ENCODE results near the gene ZFP92. TPM values are rescaled to one million over a fixed set of nuclear protein-coding genes. Genes with fewer than 3 reads are reported as not detected.

The ZFP92 gene
- total and polyA plus RNA-seq, 10 donors = 0.26 to 3.4 (median 2.0) TPM

DNA sequence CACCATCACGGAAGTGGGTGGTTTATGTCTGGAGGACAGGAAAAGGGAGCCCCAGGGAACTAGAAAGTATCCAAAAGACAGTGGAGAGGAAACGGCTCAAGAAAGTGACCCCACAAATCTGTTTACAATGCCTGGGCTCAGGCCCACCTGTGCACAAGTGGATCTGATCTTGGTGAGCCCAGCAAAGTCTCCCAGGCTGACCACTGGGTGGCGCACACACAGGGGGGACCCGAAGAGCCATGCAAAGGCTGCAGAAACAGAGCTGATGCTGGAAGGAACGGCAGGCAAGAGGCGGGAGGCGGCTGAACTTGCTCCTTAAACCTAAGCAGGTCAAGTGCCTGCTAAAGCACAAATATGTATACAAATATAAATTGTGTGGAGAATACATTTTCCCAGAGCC is 49.6 kb downstream of the ZFP92 start:
- DNase-seq = peak; percentile 85
- Histone ChIP-seq H3K4me1 (no peaks in the 10 kb centered on the region), H3K4me3 (no peak overlapping the region), H3K27me3 (replicated peaks in 1 of 7) (no peaks in the 10 kb centered on the region), H3K27ac (no peak overlapping the region), H3K36me3 (peaks cover 0 to 99% (median 13%) of the 10 kb centered on the region in 6 donors), H3K9me3 (no peaks in the 10 kb centered on the region)
- intact Hi-C loops (cut with DNase I; ENCODE audit: low total_unique reads) = no loop called here
- no peak for TF ChIP-seq POLR2A (IDR thresholded peaks at IDR 0.05)
- peak in 8 of 11 experiments; percentile 21 to 67 (median 50) for TF ChIP-seq CTCF (IDR thresholded peaks at IDR 0.05 in 8 of 11, conservative IDR thresholded peaks at IDR 0.05 in 3 of 11)
- WGBS, 5 donors = 44 to 79% (median 52%) methylated on average over 4 to 7 of the region's 7 CpGs

Small RNA genes lying within 50 kb of the gene (small RNA-seq; reads per million reads assigned to genes)
- 0 reads per million in 4 donors for gene RN7SL667P

Other genes starting within 250 kb of the ZFP92 start
- gene MAGEA1, start 232.2 kb upstream of the ZFP92 start, total RNA-seq = not detected
- gene MAGEA1, start 232.2 kb upstream of the ZFP92 start, polyA plus RNA-seq = not detected
- not detected for gene PNMA6F, start 89.7 kb upstream of the ZFP92 start, total RNA-seq
- gene PNMA6F, start 89.7 kb upstream of the ZFP92 start, polyA plus RNA-seq = not detected
- 10 to 100 TPM; 15.2 to 33.8 (median 29.3) TPM for gene ZNF275, start 77.3 kb upstream of the ZFP92 start, total RNA-seq
- 1 to 10 TPM; 2.9 to 5.2 (median 5.2) TPM for gene ZNF275, start 77.3 kb upstream of the ZFP92 start, polyA plus RNA-seq
- not detected for gene PNMA6E, start 10.1 kb upstream of the ZFP92 start, total RNA-seq
- not detected for gene PNMA6E, start 10.1 kb upstream of the ZFP92 start, polyA plus RNA-seq
- gene TREX2, start 34.6 kb downstream of the ZFP92 start, total RNA-seq = 1 to 10 TPM; 1.2 to 6.4 (median 3.7) TPM
- gene TREX2, start 34.6 kb downstream of the ZFP92 start, polyA plus RNA-seq = 1 to 10 TPM; 1.1 to 1.8 (median 1.3) TPM
- 10 to 100 TPM; 23.6 to 36.2 (median 33.2) TPM for gene HAUS7, start 59.1 kb downstream of the ZFP92 start, total RNA-seq
- 10 to 100 TPM; 36.6 to 83.7 (median 79.8) TPM for gene HAUS7, start 59.1 kb downstream of the ZFP92 start, polyA plus RNA-seq
- 100 to 1,000 TPM; 180 to 370 (median 268) TPM for gene BGN, start 83.5 kb downstream of the ZFP92 start, total RNA-seq
- 100 to 1,000 TPM in 1 of 3 donors, 10 to 100 TPM in 2; 37.1 to 109 (median 40.1) TPM for gene BGN, start 83.5 kb downstream of the ZFP92 start, polyA plus RNA-seq
- under 1 TPM in 2 of 7 donors, not detected in 5; 0.07 to 0.13 TPM for gene ATP2B3, start 106.2 kb downstream of the ZFP92 start, total RNA-seq
- not detected for gene ATP2B3, start 106.2 kb downstream of the ZFP92 start, polyA plus RNA-seq
- 10 to 100 TPM; 17.5 to 32.0 (median 21.7) TPM for gene CCNQ, start 187.7 kb downstream of the ZFP92 start, total RNA-seq
- gene CCNQ, start 187.7 kb downstream of the ZFP92 start, polyA plus RNA-seq = 10 to 100 TPM; 58.6 to 67.3 (median 59.6) TPM
- gene DUSP9, start 235.7 kb downstream of the ZFP92 start, total RNA-seq = under 1 TPM in 1 of 7 donors, not detected in 6; 0.17 TPM
- gene DUSP9, start 235.7 kb downstream of the ZFP92 start, polyA plus RNA-seq = under 1 TPM in 1 of 3 donors, not detected in 2; 0.09 TPM